ENCODE measurements around the gene GNAQ.

The GNAQ gene

DNA sequence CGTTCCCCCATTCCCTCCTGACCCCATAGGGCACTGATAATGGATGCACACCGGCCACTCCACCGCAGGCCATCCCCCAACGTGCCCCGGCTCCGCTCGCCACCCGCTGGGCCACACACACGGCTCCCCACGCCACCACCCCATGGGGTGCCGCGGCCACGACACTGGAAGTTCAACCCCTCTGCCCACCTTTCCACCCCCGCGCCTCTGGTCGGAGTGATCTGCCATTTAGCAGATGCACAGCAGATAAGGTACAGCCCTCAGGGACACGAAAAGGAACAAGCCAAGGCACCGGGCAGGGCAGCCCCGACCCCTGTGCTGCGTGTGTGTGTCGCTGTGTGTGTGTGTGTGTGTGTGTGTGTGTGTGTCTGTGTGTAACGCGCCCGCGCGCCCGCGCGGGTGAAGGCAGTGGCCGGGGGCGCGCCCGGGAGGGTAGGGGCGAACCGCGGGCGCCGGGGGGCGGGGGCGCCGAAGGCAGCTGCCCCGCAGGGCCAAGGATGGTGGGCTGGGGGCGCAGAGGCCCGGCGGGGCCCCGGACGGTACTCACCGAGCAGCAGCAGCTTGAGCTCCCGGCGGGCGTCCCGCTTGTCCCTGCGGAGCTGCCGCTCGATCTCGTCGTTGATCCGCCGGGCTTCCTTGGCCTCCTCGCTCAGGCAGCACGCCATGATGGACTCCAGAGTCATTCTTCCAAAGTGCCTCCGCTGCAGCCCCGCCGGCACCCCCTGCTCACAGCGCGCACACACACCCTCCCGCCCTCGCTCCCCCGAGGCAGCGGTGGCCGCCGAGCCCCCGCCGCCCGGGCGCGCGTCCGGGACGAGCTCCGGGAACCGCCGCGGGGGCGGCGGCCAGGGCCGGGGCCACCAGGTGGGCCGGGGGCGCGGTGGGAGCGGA is 813 bp downstream of the GNAQ start:
- peak; percentile 69 for DNase-seq

DNA sequence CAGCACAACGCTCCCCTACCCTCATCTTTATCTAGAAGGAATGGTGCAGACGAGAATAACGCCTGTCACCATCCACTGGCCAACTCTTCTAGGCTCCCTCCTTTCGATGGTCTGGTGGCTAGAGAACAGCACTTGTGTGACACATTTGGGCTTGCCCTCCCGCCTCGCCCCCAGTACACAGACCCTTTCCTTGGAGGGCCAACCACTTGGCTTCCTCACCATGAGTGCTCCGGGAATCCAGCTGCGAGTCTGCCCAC is 1.4 kb downstream of the GNAQ start:
- no peak for DNase-seq

DNA sequence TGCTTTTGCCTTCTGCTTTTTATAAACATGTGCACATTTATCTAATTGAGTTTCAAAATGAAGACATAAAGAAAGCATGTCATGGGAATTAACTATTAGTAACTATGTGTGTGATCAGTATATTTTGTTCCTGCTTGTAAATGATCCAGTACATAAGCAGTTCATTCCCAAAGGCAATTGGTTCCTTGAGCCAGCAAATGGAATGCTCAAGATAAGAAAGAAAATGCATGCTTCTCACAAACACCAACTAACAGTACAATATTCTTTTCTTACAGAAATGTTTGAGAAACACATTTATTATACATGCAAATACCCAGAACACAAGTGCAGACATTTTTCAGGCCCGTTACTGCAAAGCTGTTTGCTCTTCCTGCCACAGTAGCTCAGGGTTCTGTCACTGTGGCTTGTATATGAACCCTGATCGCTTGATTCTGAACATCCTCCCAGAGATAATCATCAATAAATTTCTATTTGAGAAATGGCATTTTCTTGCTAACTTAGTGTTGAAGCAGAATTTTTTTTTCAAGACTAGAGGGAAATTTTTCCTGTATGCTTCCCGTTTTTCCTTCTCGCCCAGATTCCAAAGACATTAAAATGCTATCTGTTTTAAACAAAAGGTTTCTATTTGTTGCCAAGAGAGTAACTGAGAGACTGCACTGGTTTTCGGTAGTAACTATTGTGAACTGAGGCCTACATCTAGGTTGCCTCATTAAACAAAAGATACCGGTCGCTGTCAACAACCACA is 1.9 kb downstream of the GNAQ start:
- no peak for DNase-seq

DNA sequence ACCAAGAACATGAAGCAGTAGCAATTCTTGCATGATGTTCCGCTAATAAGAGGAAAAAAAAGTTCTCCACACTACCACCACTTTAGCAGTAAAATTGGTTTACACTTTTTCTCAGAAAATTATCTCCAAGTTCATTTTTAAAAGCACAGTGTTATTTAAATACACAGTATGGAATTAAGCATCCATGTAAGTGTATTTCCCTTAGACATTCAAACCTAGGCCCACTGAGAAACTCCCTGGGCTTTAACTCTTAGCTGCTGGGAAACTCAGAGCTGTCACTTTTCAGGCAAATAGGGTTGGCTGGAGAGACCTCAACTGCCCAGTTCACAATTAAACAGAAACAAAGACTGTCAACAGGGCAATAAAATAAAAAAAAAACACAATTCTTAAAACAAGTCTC is 2.7 kb downstream of the GNAQ start:
- no peak for DNase-seq

DNA sequence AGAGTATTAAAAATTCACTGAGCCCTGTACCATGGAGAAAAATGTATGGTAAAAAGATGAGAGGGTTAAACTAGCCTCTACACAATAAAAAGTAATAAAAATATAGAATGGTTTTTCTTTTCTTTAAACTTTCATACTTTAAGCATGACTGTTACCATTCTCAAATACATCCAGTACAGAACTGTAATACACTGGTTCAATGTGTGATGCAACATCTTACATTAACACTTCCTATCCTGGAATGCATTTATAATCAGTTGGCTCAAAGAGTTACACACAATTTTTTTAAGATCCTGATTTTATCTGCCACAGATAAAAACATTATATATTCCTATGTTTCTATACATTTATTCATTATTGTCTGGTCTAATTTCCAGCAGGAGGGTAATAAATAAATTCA is 4.7 kb downstream of the GNAQ start:
- DNase-seq: no peak

DNA sequence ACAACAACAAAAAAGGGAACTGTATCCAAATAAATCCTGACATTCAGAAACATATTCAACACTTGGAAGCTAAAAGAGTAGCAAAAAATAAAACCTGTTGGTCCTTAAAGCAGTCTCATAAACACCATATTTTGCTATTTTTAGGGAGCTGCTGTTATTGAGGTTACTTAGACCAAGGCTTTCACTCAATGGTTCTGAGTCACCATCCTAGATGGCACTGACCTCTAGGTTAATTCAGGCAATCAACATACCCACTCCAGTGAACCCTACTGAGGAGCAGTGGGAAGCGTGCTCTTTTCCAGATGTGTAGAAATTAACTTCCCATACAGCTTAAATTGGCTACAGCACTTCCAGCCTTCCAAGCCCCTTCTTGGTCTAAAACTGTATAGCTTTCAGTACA is 5.2 kb downstream of the GNAQ start:
- DNase-seq: no peak

DNA sequence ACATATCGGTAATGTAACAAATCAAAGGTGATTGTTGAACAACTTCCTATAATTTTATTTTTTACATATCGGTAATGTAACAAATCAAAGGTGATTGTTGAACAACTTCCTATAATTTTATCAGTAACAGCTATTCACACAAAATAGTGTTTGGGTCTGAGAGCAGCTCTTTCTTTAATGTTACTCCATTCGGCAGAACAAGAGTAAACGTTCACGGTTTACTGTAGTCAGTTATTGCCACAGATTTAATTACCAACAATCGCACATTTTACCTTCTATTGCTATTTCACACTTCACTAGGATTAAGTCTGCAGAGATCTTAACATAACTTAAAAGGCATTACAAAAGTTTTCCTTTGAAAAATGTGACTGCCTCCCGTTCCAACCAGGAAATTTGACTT is 6.4 kb downstream of the GNAQ start:
- no peak for DNase-seq

DNA sequence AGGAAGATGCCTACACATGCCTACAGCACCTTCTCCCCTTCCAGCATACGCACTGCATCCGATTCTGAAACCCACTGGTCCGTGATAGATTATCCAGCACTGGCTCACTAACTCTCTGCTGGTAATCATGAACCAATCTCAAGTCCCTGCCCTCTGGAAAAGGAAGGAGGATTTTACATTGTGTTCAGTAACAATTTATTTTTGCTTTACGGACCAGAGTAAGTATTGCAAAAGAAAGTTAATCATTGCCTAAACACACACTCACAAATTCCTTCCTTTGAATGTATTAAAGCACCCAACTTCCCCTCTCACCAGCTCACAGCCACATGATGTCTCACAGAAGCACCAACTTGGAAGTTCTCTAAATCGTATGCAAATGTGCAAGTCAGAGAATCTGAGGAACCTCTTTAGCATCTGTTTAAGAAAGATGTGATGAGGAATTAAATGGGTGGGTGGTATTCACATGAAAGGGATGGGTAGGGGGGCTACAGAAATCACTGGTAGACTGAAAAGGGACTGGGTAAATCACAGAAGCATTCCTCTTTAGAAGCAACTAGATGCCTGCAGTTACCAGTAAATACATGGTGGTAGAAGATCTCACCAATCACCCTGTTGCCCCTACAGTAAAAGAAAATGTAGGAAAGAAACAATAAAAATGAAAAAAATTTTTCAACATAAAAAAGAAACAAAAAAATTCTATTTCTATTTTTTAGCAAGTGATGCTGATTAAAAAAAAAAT is 8.4 kb downstream of the GNAQ start:
- no peak for DNase-seq

DNA sequence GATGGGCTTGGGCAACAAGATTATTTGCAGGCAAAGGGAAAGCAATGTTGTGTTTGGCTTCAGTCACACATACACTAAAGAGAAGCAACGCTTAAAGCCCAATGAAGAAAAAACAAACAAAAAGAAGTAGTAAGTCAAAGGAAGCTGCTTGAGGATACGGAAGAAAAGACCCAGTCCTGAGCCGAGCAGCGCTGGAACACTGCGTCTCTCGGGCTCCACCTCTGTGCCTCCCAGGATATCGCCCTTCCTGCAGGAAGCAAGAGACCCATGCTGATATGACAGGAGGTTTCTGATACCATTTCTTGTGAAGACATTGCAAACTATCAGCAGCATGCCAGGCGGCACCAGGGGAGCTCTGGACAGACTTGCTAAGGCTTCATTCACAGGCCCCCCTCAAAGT is 9.9 kb downstream of the GNAQ start:
- no peak for DNase-seq

DNA sequence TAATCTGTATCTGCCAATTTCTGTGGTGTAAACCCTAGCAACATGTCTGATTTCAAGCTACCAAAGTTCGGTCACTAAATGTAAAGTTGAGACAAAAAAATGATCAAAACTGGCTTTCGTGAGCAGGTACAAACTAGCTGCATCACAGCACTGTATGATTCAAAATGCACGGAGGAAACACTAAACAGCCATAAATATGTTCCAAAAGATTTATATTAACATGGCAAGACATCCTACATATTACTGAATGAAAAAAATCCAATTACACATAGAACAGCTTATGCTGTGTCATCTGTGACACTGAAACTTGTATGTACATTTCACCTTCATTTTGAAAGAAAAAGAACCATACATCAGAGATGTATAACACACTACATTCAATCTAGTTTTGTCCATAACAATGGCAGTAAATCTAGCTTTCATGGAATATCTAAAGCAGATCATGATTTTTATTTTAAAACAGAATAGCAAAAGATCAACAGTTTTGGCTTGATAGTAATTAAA is 14.4 kb downstream of the GNAQ start:
- DNase-seq: no peak

DNA sequence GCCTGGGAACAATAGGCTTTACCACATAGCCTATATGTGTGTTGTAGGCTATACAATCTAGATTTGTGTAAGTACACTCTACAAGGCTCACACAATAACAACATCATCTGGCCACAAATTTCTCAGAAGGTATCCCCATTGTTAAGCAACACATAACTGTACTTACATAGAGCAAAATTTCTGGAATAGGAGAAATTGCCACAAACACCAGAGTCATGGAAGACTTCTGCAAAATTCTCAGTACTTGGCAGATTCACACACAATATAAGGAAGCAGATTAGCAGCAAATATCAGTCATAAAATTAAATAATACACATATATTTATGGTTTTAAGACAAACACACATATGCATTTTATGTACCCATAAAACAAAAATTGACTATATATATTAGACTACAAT is 16.4 kb downstream of the GNAQ start:
- DNase-seq: no peak

DNA sequence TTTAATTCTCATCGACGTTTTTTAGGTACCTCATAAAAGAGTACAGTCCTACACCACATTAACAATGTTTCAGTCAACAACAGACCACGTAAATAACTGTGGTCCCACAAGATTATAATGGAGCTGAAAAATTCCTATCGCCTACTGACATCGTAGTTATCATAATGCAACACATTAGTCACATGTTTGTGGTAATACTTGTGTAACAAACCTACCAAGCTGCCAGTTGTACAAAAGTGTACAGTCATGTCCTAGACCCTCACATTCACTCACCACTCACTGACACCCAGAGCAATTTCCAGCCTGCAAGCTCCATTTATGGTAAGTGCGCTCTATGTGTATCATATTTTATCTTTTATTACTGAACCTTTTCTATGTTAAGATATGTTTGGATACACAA is 16.8 kb downstream of the GNAQ start:
- no peak for DNase-seq

DNA sequence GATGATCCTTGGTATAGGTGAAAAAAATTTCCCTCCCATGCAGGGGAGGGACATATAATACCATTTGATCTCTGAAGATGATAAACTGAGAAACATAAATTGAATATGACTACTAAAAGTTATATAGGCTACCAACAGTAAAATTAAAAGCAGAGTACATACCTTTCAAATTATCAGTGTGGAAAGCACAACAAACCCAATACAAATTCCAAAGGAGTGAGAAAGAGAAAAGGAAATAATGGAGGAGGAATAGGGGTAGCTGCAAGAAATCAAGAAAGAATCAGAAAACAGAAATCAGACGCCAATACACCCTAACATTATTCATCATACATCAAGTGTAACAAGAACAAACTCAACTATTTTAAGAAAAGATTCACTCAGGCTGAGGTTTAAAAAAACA is 17.7 kb downstream of the GNAQ start:
- DNase-seq: no peak

DNA sequence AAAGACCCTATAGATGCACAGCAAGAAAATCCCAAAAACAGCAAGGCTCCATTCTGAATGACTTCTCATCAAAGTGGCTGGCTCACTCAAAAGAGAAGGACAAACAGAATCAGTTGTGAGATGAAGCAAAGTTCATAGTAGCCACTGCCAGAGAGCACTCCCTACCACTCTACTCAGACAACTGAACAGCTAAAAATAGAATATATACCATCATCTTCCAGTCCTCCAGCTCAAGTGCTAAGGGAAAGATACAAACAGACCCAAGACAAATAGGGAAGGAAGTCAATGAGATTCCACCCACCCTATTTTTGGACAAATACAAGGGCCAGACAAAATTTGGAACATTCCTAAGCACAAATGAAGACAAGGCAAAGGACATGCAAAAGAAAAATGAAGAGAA is 20.6 kb downstream of the GNAQ start:
- no peak for DNase-seq

DNA sequence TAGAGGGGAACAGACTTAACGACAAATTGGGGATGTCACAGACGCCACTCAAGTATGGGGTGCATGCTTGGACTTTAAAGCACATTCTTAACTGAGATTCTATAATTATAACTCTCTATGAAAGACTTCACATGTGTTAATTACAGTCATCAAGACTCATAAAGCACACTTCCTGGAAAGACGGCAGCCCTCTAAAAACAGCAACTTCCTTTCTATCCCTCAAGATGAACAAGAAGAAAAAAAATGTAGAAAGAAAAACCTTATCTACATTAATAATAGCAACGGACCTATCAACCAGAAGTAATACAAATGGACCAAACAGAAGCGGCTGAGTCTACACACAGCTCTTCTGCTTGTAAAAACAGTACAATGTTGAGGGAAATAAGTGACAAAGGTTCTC is 21.2 kb downstream of the GNAQ start:
- DNase-seq: no peak

DNA sequence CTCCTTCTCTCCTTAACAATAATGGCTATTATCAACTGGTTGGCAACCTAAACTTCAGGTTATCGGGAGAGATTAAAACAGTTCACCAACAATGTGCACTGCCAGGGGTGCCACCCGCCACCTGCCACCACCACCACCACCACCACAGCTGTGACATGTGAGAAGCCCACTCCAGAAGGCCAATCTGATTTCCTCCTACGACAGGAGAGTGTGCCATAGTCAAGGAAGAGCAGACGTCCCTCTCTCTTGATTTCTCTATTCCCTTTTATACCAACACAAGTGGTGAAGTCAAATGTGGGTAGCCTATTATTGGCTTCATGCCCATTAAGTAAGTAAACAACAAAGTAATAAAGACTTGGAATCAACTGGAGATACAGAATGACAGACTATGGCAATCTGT is 22.4 kb downstream of the GNAQ start:
- no peak for DNase-seq

DNA sequence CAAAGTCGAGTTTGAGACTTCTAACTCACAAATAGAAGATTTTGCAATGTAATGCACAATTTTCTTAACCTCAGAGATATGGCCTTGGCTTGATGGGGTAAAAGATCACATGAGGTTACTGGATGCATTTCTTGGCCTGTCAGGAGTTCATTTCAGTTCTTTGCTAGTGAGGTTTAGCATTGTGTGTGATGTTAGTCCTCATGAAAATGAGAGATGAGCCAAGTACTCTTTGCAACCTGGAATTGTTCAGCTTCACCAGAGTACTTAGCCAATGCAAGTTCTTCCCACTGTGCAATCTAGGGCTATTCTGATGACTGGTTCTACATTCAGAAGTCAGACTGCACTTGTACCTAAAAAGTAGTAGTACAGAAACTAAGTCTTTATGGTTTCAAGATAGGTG is 24.9 kb downstream of the GNAQ start:
- no peak for DNase-seq

DNA sequence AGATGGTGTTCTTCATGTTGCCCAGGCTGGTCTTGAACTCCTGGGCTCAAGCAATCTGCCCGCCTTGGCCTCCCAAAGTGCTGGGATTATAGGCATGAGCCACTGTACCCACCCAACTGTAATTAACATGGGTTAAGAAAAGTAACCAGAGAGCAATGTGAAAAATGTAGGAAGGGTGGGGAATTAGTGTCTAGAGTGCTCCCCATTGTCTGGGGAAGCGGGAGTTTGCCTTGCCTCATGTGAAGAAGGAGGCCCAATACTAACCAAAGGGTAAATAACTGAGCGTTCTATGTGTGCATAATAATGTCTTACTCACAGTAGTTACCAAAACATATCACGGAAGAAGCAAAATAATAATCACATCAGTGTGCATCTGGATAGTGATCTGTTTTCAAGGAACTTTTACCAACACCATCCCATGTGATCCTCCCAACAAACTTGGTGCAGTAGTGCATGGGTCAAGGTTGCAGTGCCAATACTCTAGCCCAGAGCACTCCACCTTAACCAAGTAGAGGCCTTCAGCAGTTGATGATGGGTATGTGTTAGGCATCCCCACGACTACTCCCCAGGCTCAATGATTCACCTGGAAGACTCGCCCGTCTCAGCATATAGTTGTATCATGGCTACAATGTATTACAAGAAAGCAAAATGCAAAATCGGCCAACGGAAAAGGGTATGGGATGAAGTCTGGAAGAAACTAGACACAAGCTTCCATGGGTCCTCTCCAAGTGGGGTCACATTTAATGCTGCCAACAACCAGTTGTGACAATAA is 26.2 kb downstream of the GNAQ start:
- no peak for DNase-seq

DNA sequence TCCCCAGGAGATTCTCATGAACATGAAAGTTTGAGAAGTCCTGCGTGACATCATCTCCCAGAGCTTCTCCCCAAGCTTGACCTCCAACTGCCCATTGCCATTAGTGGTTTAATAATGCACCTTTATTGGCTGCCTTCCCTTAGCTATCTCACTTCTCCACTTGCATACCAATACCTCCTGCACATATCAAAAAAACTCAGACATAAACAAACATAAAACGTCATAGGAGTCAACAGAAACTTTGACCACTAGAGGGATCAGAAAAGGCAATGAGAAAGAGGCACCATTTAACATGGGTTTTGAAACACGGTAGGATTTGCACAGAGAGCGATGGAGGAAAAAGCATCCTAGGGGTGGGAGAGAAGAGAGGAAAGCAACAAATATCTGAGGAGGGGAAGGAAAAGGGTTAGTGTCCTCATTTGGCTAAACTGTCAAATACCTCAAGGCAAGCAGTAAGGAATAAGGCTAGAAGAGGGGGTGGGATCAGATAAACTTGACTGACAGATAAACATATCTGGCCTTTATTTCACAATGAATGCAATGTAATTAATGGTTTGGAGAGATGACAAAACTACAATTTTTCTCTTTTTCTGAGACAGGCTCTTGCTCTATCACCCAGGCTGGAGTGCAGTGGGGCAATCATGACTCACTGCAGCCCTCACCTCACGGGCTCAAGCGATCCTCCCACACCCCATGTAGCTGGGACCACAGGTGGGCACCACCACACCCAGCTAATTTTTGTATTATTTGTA is 27.0 kb downstream of the GNAQ start:
- no peak for DNase-seq

DNA sequence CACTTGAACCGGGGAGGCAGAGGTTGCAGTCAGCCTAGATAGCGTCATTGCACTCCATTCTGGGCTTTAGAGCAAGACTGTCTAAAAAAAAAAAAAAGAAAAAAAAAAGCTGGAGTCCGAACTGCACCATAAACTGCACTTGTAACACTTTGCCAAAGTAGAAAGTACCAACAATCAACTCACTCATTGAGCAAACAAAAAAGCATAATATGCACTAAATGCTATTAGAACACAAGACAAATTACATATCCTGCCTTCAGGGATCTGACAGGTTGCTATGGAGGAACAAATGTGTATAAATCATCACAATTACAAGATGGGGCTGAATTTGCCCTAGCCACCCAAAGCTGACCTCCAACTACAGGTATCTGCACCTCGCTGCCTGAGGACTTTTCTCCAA is 27.9 kb downstream of the GNAQ start:
- DNase-seq: no peak

DNA sequence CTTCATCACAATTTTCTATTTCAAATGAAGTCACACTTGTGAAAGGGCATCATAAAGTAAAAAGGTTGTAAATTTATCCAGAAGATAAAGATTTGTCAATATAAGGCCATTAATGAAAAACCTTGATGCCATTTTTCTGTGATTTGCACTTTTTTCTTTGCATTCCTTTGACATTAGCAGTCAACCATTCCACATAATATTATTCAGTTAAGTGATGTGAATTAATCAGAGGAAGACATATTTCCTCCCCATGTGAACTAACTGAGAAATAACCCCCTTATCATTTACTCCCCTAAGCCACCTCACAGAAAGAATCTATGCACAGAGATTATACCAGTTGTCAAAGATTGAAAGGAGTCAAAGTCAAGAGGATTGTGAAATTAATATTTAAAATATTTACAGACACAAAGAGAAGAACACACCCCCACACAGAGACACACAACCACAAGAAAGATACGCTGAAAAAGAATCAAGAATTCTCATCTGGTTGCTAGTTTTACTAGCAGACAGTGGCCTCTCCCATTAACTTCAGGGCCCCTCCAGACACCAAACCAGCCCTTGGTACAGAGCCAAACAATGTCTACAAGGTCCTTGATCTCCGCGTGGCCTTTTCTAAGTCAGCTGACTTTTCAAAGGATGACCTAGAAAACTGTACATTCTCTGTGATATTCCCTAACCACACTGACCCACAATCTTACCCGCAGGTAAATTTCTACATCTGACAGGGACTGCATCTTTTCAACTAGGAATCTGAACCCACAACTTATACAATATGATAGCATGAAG is 29.5 kb downstream of the GNAQ start:
- DNase-seq: no peak

Data from femur (tissue), 1 donor.